Cortex of kidney (tissue), 1 donor: ENCODE measurements around the gene CCDC32.

ENCODE experiments used
- DNase-seq: peaks from one replicate; lab custom pipeline; 2025; lab: John Stamatoyannopoulos, UW

The CCDC32 gene

DNA sequence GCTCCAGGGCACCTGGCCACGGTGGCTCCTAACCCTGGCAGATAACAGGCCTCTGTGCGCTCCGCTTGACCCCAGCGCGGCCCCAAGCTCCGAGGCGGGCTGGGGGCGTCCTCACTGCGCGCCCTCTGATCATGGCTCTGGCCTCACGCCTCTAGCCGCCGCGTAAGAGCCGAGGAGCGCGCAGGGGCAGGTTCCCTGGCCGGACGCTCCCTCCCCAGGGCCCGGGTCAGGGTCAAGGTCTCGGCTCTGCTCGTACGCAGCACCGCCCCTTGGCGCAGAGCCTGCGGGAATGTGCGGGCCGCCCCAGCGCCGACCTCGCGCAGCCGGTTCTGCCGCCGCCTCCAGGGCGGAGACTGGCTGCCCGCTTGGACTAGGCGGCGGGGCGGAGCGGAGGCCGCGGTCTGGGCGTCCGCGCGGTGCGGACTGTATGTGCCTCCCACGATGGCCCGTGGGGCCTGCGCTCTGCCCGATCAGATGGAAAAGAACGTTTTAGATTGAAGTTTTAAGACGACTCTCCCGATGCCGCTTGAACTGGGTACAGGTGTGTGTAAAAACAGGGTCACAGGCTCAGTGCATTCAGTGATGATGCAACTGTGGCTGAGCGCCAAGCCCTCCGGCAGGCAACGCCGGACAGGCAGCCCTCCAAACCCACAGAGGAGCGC is 53.2 kb downstream of the CCDC32 start:
- DNase-seq, result no peak

DNA sequence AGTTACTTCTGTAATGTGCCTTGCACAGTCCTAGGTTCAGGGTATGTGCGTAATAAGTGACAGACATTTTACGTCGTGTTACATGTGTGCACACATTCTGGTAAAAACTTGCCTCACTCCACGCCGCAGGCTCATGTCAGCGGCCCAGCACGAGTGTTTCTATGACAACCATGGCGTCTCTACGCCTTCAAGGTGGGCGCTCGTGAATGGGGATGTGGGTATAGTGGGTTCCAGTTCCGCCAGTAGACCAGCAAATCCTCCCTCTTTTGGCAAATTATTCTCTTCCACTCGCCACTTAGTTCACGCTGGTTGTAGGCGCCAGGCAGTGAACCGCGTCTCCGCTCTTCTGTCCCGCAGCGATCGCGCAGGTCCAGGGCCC is 53.8 kb downstream of the CCDC32 start:
- no peak for DNase-seq

DNA sequence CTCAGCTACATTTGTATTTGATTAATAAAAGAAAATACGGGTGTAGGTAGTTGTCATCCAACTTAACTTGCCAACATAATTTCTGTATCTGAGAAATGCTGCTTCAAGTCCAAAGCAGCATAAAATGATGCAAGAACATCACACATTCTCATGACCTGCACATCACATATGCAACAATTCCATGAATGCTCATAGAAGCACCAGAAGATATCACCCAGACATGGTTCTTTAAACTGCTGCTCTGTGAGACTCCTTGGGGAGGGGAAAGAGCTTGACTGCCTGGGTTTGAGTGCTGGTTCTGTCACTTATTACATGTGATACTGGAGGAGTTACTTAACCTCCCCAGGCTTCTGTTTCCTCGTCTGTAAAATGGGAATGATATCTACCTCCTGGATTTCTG is 54.6 kb downstream of the CCDC32 start:
- DNase-seq, result no peak

DNA sequence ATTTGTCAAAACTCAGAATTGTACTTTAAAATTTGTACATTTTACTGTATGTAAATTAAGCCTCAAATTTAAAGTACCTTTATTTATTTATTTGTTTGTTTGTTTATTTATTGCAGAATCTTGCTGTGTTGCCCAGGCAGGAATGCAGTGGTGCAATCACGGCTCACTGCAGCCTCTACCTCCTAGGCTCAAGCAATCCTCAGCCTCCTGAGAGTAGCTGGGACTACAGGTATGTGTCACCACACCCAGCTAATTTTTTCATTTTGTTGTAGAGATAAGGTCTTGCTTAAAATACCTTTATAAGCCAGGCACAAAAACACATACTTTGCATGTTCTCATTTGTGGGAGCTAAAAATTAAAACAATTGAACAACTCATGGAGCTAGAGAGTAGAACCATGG is 56.6 kb downstream of the CCDC32 start:
- DNase-seq, result no peak

DNA sequence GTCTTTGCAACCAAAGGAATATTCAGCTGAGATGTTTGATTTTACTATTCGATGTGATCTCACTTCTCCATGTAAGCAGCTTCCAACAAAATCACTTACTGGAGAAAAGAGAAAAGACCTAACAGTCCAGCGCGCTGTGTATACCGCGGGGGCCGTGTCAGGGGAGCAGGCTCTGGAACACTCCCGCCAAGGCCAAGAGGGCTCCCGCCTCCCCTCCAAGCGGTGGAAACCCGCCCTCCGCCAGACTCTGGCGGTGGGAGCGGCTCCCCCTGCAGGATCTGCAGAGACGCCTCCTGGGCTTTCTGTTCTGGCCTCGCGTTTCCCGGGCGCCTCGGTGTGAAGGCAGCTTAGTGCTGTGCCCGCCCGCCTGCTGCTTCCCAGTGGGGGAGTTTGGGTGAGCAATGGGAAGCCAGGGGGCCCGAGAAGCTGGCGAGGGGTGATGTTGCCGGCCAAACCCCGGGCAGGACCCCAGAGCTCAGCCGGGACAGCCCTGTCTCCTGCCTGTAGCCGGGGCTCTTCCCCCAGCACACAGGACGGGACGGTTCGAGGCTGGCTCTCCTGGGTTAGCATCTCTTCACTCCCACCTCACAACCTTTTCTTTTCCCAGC is 57.8 kb downstream of the CCDC32 start:
- no peak for DNase-seq
